IPS DF 6.9 (cell line): ENCODE results near the gene BRD3OS.

Source experiments
- DNase-seq: peaks from one replicate; pipeline ENCODE4 v3.0.0-alpha.2; 2013; ENCODE audit warnings: low read depth, low spot score
- H3K27ac ChIP-seq: one replicate; pipeline ENCODE4 v1.5.1; 2013; ENCODE audit warnings: low read length, control low read depth
- H3K27me3 ChIP-seq: 2 replicates; pipeline ENCODE4 v1.6.1; 2013; ENCODE audit warnings: mild to moderate bottlenecking, low read length; ENCODE audit not compliant: control insufficient read depth, insufficient read depth
- H3K36me3 ChIP-seq: 2 replicates; pipeline ENCODE4 v1.6.1; 2013; ENCODE audit warnings: low read length; ENCODE audit not compliant: control insufficient read depth, insufficient read depth
- H3K4me1 ChIP-seq: 2 replicates; pipeline ENCODE4 v1.6.1; 2013; ENCODE audit warnings: low read length; ENCODE audit not compliant: control insufficient read depth, insufficient read depth
- H3K4me3 ChIP-seq: 2 replicates; pipeline ENCODE4 v1.5.1; 2013; ENCODE audit warnings: mild to moderate bottlenecking, low read length
- H3K9me3 ChIP-seq: 2 replicates; pipeline ENCODE4 v1.6.1; 2013; ENCODE audit warnings: low read length, inconsistent platforms; ENCODE audit not compliant: control insufficient read depth, insufficient read depth
- WGBS: extraction: QIAGEN DNeasy Blood & Tissue Kit; methylation state at CpG from one replicate; pipeline ENCODE4 v1.1.7; 2013; ENCODE audit warnings: mixed read lengths, missing lambda C conversion rate; ENCODE audit not compliant: insufficient read length, insufficient coverage; 5-methylcytosine and 5-hydroxymethylcytosine counted together

BRD3OS gene

GRCh38 chr9:134005381-134005780 lies 19.9 kb upstream of the BRD3OS start:
- H3K36me3 ChIP-seq, result no peaks in the 10 kb centered on the region

GRCh38 chr9:134007150-134007549 lies 18.1 kb upstream of the BRD3OS start:
- H3K4me1 ChIP-seq, result no peaks in the 10 kb centered on the region
- H3K36me3 ChIP-seq, result no peaks in the 10 kb centered on the region
- no peak for DNase-seq
- WGBS, result no CpG with 5 or more reads among the region's 6 CpGs
- H3K27me3 ChIP-seq, result no peaks in the 10 kb centered on the region
- H3K27ac ChIP-seq, result no peak overlapping the region
- H3K4me3 ChIP-seq, result no peak overlapping the region
- H3K9me3 ChIP-seq, result peaks cover 8% of the 10 kb centered on the region

More at GRCh38 chr9:134005381-134005780, 19.9 kb upstream of the BRD3OS start:
- Histone ChIP-seq H3K27me3 (no peaks in the 10 kb centered on the region), H3K27ac (no peak overlapping the region), H3K9me3 (no peaks in the 10 kb centered on the region; the same call in 1 of the 2 replicates), H3K4me1 (no peaks in the 10 kb centered on the region), H3K4me3 (no peak overlapping the region)
- DNase-seq, result no peak
- no CpG with 5 or more reads among the region's 8 CpGs for WGBS

- Histone ChIP-seq H3K4me3 (no peak overlapping the region), H3K36me3 (no peaks in the 10 kb centered on the region), H3K27me3 (no peaks in the 10 kb centered on the region), H3K4me1 (no peaks in the 10 kb centered on the region), H3K9me3 (peaks cover 8% of the 10 kb centered on the region), H3K27ac (no peak overlapping the region)
- WGBS, result no CpG with 5 or more reads among the region's 9 CpGs
- no peak for DNase-seq
Observed at GRCh38 chr9:134007571-134007970, 17.7 kb upstream of the BRD3OS start.

GRCh38 chr9:134010310-134011173 lies 14.7 kb upstream of the BRD3OS start:
- WGBS, result no CpG with 5 or more reads among the region's 20 CpGs
- H3K27me3 ChIP-seq, result no peaks in the 10 kb centered on the region
- H3K4me1 ChIP-seq, result no peaks in the 10 kb centered on the region
- H3K36me3 ChIP-seq, result no peaks in the 10 kb centered on the region
- peaks cover 8% of the 10 kb centered on the region for H3K9me3 ChIP-seq
- H3K4me3 ChIP-seq, result no peak overlapping the region
- no peak for DNase-seq
- no peak overlapping the region for H3K27ac ChIP-seq

GRCh38 chr9:134011401-134011800 lies 13.9 kb upstream of the BRD3OS start:
- WGBS, result no CpG with 5 or more reads among the region's 6 CpGs
- no peaks in the 10 kb centered on the region for H3K27me3 ChIP-seq
- no peaks in the 10 kb centered on the region for H3K36me3 ChIP-seq
- no peak for DNase-seq
- H3K27ac ChIP-seq, result no peak overlapping the region
- no peak overlapping the region for H3K4me3 ChIP-seq
- no peaks in the 10 kb centered on the region for H3K4me1 ChIP-seq
- H3K9me3 ChIP-seq, result peaks cover 8% of the 10 kb centered on the region

GRCh38 chr9:134014946-134015345 lies 10.3 kb upstream of the BRD3OS start:
- no peaks in the 10 kb centered on the region for H3K36me3 ChIP-seq
- WGBS, result no CpG with 5 or more reads among the region's 2 CpGs

GRCh38 chr9:134024214-134024792 lies 978 bp upstream of the BRD3OS start:
- no CpG with 5 or more reads among the region's 4 CpGs for WGBS
- Histone ChIP-seq H3K4me1 (peaks cover 4% of the 10 kb centered on the region; the same call in 1 of the 2 replicates), H3K4me3 (no peak overlapping the region)

More at GRCh38 chr9:134014946-134015345, 10.3 kb upstream of the BRD3OS start:
- H3K4me3 ChIP-seq, result no peak overlapping the region
- DNase-seq, result no peak
- H3K9me3 ChIP-seq, result peaks cover 8% of the 10 kb centered on the region
- H3K4me1 ChIP-seq, result no peaks in the 10 kb centered on the region
- H3K27ac ChIP-seq, result no peak overlapping the region
- no peaks in the 10 kb centered on the region for H3K27me3 ChIP-seq

GRCh38 chr9:134025606-134026541 lies 593 bp downstream of the BRD3OS start:
- Histone ChIP-seq H3K36me3 (peaks cover 1% of the 10 kb centered on the region; the same call in 1 of the 2 replicates), H3K27ac (no peak overlapping the region), H3K27me3 (no peaks in the 10 kb centered on the region), H3K4me3 (peak overlapping the region; percentile 61; the same call in 1 of the 2 replicates), H3K4me1 (peaks cover 4% of the 10 kb centered on the region; the same call in 1 of the 2 replicates), H3K9me3 (no peaks in the 10 kb centered on the region)
- no CpG with 5 or more reads among the region's 66 CpGs for WGBS
- DNase-seq, result no peak

More at GRCh38 chr9:134024214-134024792, 978 bp upstream of the BRD3OS start:
- no peak for DNase-seq
- Histone ChIP-seq H3K9me3 (no peaks in the 10 kb centered on the region), H3K27me3 (no peaks in the 10 kb centered on the region), H3K27ac (no peak overlapping the region), H3K36me3 (no peaks in the 10 kb centered on the region; the same call in 1 of the 2 replicates)

GRCh38 chr9:134026581-134026980 lies 1.3 kb downstream of the BRD3OS start:
- WGBS, result no CpG with 5 or more reads among the region's 18 CpGs
- H3K4me3 ChIP-seq, result no peak overlapping the region

GRCh38 chr9:134026981-134027380 lies 1.7 kb downstream of the BRD3OS start:
- Histone ChIP-seq H3K36me3 (peaks cover 9% of the 10 kb centered on the region), H3K9me3 (no peaks in the 10 kb centered on the region), H3K4me3 (no peak overlapping the region), H3K27me3 (no peaks in the 10 kb centered on the region), H3K4me1 (peaks cover 4% of the 10 kb centered on the region; the same call in 1 of the 2 replicates), H3K27ac (no peak overlapping the region)
- DNase-seq, result no peak
- no CpG with 5 or more reads among the region's 8 CpGs for WGBS

More at GRCh38 chr9:134026581-134026980, 1.3 kb downstream of the BRD3OS start:
- Histone ChIP-seq H3K4me1 (peaks cover 4% of the 10 kb centered on the region; the same call in 1 of the 2 replicates), H3K27me3 (no peaks in the 10 kb centered on the region), H3K27ac (no peak overlapping the region), H3K36me3 (peaks cover 5% of the 10 kb centered on the region), H3K9me3 (no peaks in the 10 kb centered on the region)
- no peak for DNase-seq
